H9 (cell line): ENCODE data around the gene RGS9. TPM values are rescaled to one million over a fixed set of nuclear protein-coding genes. Genes with fewer than 3 reads are reported as not detected.

Source experiments
- DNase-seq: peaks from one replicate; pipeline ENCODE4 v3.0.0-alpha.2; 2017
- H2AFZ ChIP-seq: one replicate; pipeline ENCODE4 v1.6.1; 2013; ENCODE audit warnings: mild to moderate bottlenecking, low read length, control low read depth, moderate library complexity
- H2AK5ac ChIP-seq: 2 replicates; pipeline ENCODE4 v1.6.1; 2013; ENCODE audit warnings: low read length, control low read depth, mixed read lengths; ENCODE audit not compliant: insufficient read length
- H2BK120ac ChIP-seq: one replicate; pipeline ENCODE4 v1.6.1; 2013; ENCODE audit warnings: low read depth, mild to moderate bottlenecking, low read length, control low read depth, inconsistent platforms; ENCODE audit not compliant: poor library complexity, severe bottlenecking
- H2BK12ac ChIP-seq: 2 replicates; pipeline ENCODE4 v1.6.1; 2013; ENCODE audit warnings: low read length, control low read depth, mixed read lengths, low read depth; ENCODE audit not compliant: insufficient read length
- H2BK15ac ChIP-seq: 2 replicates; pipeline ENCODE4 v1.6.1; 2013; ENCODE audit warnings: low read depth, low read length, control low read depth
- H2BK20ac ChIP-seq: one replicate; pipeline ENCODE4 v1.6.1; 2013; ENCODE audit warnings: low read depth, mild to moderate bottlenecking, low read length, control low read depth, inconsistent platforms; ENCODE audit not compliant: poor library complexity, severe bottlenecking
- H2BK5ac ChIP-seq: 2 replicates; pipeline ENCODE4 v1.6.1; 2013; ENCODE audit warnings: low read length, control low read depth, mixed read lengths; ENCODE audit not compliant: insufficient read length
- H3K14ac ChIP-seq: 2 replicates; pipeline ENCODE4 v1.6.1; 2013; ENCODE audit warnings: low read length, control low read depth; ENCODE audit not compliant: insufficient read depth
- H3K18ac ChIP-seq: 2 replicates; pipeline ENCODE4 v1.6.1; 2013; ENCODE audit warnings: low read depth, mild to moderate bottlenecking, mixed read lengths, low read length, control low read depth; ENCODE audit not compliant: insufficient read length
- H3K23ac ChIP-seq: 2 replicates; pipeline ENCODE4 v1.6.1; 2013; ENCODE audit warnings: low read length, control low read depth, mixed read lengths, low read depth; ENCODE audit not compliant: insufficient read length
- H3K23me2 ChIP-seq: 2 replicates; pipeline ENCODE4 v1.6.1; 2013; ENCODE audit warnings: low read depth, mild to moderate bottlenecking, mixed read lengths, low read length, control low read depth; ENCODE audit not compliant: insufficient read length, poor library complexity, severe bottlenecking
- H3K27ac ChIP-seq: 2 replicates; pipeline ENCODE4 v1.5.1; 2013; ENCODE audit warnings: low read length, control low read depth, mixed read lengths, low read depth; ENCODE audit not compliant: insufficient read length
- H3K27me3 ChIP-seq: 2 replicates; pipeline ENCODE4 v1.6.1; 2013; ENCODE audit warnings: low read length, control low read depth, inconsistent platforms; ENCODE audit not compliant: insufficient read depth
- H3K4ac ChIP-seq: 2 replicates; pipeline ENCODE4 v1.6.1; 2013; ENCODE audit warnings: low read depth, mild to moderate bottlenecking, control low read depth, inconsistent platforms, low read length, moderate library complexity
- H3K4me1 ChIP-seq: 2 replicates; pipeline ENCODE4 v1.6.1; 2013; ENCODE audit warnings: low read length, control low read depth, inconsistent platforms; ENCODE audit not compliant: insufficient read depth
- H3K4me2 ChIP-seq: 2 replicates; pipeline ENCODE4 v1.6.1; 2013; ENCODE audit warnings: low read length, control low read depth, mixed read lengths; ENCODE audit not compliant: insufficient read length, insufficient read depth
- H3K56ac ChIP-seq: 2 replicates; pipeline ENCODE4 v1.6.1; 2013; ENCODE audit warnings: low read depth, mild to moderate bottlenecking, mixed read lengths, low read length, control low read depth; ENCODE audit not compliant: insufficient read length
- H3K79me1 ChIP-seq: 2 replicates; pipeline ENCODE4 v1.6.1; 2013; ENCODE audit warnings: low read depth, mild to moderate bottlenecking, moderate library complexity, low read length, control low read depth, inconsistent platforms; ENCODE audit not compliant: insufficient read depth, poor library complexity, severe bottlenecking
- H3K79me2 ChIP-seq: 2 replicates; pipeline ENCODE4 v1.6.1; 2013; ENCODE audit warnings: low read length, control low read depth, inconsistent platforms; ENCODE audit not compliant: insufficient read depth
- H3K9ac ChIP-seq: 2 replicates; pipeline ENCODE4 v1.6.1; 2013; ENCODE audit warnings: low read length, control low read depth, mixed read lengths; ENCODE audit not compliant: insufficient read length; ENCODE audit errors: extremely low read depth
- H3K9me3 ChIP-seq: one replicate; pipeline ENCODE4 v1.6.1; 2013; ENCODE audit warnings: low read depth, low read length, inconsistent platforms; ENCODE audit not compliant: control insufficient read depth
- H3T11ph ChIP-seq: one replicate; pipeline ENCODE4 v1.6.1; 2013; ENCODE audit warnings: mild to moderate bottlenecking, low read length, control low read depth, inconsistent platforms
- H4K20me1 ChIP-seq: one replicate; pipeline ENCODE4 v1.6.1; 2013; ENCODE audit not compliant: control insufficient read depth, insufficient read length, insufficient read depth
- H4K5ac ChIP-seq: 2 replicates; pipeline ENCODE4 v1.6.1; 2013; ENCODE audit warnings: low read depth, mild to moderate bottlenecking, mixed read lengths, low read length, control low read depth; ENCODE audit not compliant: insufficient read length
- H4K8ac ChIP-seq: replicated peaks from 2 replicates; pipeline ENCODE4 v1.6.1; 2013; ENCODE audit warnings: low read length, control low read depth, mixed read lengths, low read depth; ENCODE audit not compliant: insufficient read length
- H4K91ac ChIP-seq: 2 replicates; pipeline ENCODE4 v1.6.1; 2013; ENCODE audit warnings: low read depth, mild to moderate bottlenecking, moderate library complexity, mixed read lengths, low read length, control low read depth; ENCODE audit not compliant: insufficient read length
- H3K27ac Mint-ChIP-seq, 3 experiments: 2 replicates in 2 of 3; 3 replicates in 1 of 3; pipeline ENCODE4 v1.8.0; 2020 to 2021; ENCODE audit warnings: mixed read lengths in 3 of 3, mild to moderate bottlenecking in 1 of 3, moderate library complexity in 1 of 3
- H3K27me3 Mint-ChIP-seq: 2 replicates; pipeline ENCODE4 v1.8.0; 2021; ENCODE audit warnings: low read depth, mild to moderate bottlenecking, moderate library complexity, mixed read lengths
- H3K36me3 Mint-ChIP-seq, 3 experiments: 2 replicates in 2 of 3; 3 replicates in 1 of 3; pipeline ENCODE4 v1.8.0; 2020 to 2021; ENCODE audit warnings: low read depth in 3 of 3, mixed read lengths in 3 of 3; ENCODE audit not compliant: insufficient read depth in 1 of 3
- H3K4me1 Mint-ChIP-seq, 2 experiments: 2 replicates each; pipeline ENCODE4 v1.8.0; 2020; ENCODE audit warnings: mixed read lengths in 2 of 2
- H3K4me3 Mint-ChIP-seq, 2 experiments: 2 replicates in 1 of 2; 3 replicates in 1 of 2; pipeline ENCODE4 v1.8.0; 2020 to 2021; ENCODE audit warnings: mild to moderate bottlenecking in 2 of 2, mixed read lengths in 2 of 2, moderate library complexity in 1 of 2
- H3K9me3 Mint-ChIP-seq, 2 experiments: 2 replicates in 1 of 2; 3 replicates in 1 of 2; pipeline ENCODE4 v1.8.0; 2020; ENCODE audit warnings: mild to moderate bottlenecking in 2 of 2, mixed read lengths in 2 of 2, moderate library complexity in 1 of 2
- WGBS: extraction: QIAGEN DNeasy Blood & Tissue Kit; methylation state at CpG from one replicate; pipeline ENCODE4 v1.1.7; 2013; ENCODE audit warnings: missing lambda C conversion rate, low lambda C conversion rate, mixed read lengths; ENCODE audit not compliant: insufficient read length; ENCODE audit errors: extremely low coverage; 5-methylcytosine and 5-hydroxymethylcytosine counted together
- total RNA-seq: library from RNA; stranded (reverse); gene quantifications from 2 replicates; pipeline ENCODE4 v1.2.1, GENCODE V29; 2021
- TF ChIP-seq, protein P1 (sequence below): fragments of 200-600 bp; sonication (generic); conservative IDR thresholded peaks from 3 replicates; pipeline ENCODE4 v1.8.0; 2021; ENCODE audit warnings: antibody characterized with exemption, mild to moderate bottlenecking

The RGS9 gene
- total RNA-seq, 1 experiment from 2014 or later, result 12.0 TPM

DNA sequence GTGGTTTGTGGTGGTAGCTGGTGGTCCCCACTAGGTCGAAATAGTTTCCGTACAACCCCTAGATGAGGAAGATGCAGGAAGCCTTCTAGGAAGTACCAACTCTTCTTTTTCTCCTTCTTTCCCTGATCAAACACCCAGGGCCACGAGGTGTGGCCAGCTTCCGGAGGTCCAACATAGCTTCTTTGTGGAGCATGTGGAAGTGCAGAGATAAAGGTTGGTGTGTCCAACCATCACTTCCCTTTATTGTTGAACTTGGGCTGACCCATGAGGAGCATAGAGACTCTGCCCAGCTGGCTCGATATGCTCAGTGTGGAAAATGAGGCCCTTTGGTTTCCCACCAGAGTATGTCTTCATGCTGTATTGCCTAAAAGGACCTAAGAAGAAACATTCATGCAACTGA is 6.3 kb upstream of the RGS9 start:
- no CpG with 5 or more reads among the region's 5 CpGs for WGBS
- H3K18ac ChIP-seq, result no peak overlapping the region
- H3K27me3 Mint-ChIP-seq, result peaks cover 24% of the 10 kb centered on the region

More for the DNA sequence above, 6.3 kb upstream of the RGS9 start:
- Histone ChIP-seq H4K8ac (no peak overlapping the region), H3K79me2 (no peaks in the 10 kb centered on the region), H2BK5ac (no peak overlapping the region), H3K23ac (no peak overlapping the region), H3K14ac (no peak overlapping the region), H3K27me3 (no peaks in the 10 kb centered on the region), H2BK12ac (no peak overlapping the region), H2AK5ac (no peak overlapping the region), H2BK20ac (no peak overlapping the region), H2AFZ (no peak overlapping the region), H3K56ac (no peak overlapping the region), H3K4me1 (no peaks in the 10 kb centered on the region), H3K9ac (no peak overlapping the region), H3K27ac (no peak overlapping the region), H3K4ac (no peak overlapping the region), H2BK15ac (no peak overlapping the region), H4K91ac (no peak overlapping the region), H3K9me3 (no peaks in the 10 kb centered on the region), H3K79me1 (no peaks in the 10 kb centered on the region), H4K20me1 (no peaks in the 10 kb centered on the region), H3T11ph (no peak overlapping the region), H4K5ac (no peak overlapping the region), H3K23me2 (no peaks in the 10 kb centered on the region), H2BK120ac (no peak overlapping the region), H3K4me2 (no peak overlapping the region)
- H3K27ac Mint-ChIP-seq, result no peak overlapping the region
- TF ChIP-seq, protein P1, sequence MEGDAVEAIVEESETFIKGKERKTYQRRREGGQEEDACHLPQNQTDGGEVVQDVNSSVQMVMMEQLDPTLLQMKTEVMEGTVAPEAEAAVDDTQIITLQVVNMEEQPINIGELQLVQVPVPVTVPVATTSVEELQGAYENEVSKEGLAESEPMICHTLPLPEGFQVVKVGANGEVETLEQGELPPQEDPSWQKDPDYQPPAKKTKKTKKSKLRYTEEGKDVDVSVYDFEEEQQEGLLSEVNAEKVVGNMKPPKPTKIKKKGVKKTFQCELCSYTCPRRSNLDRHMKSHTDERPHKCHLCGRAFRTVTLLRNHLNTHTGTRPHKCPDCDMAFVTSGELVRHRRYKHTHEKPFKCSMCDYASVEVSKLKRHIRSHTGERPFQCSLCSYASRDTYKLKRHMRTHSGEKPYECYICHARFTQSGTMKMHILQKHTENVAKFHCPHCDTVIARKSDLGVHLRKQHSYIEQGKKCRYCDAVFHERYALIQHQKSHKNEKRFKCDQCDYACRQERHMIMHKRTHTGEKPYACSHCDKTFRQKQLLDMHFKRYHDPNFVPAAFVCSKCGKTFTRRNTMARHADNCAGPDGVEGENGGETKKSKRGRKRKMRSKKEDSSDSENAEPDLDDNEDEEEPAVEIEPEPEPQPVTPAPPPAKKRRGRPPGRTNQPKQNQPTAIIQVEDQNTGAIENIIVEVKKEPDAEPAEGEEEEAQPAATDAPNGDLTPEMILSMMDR, result no peak
- H3K36me3 Mint-ChIP-seq, result no peaks in the 10 kb centered on the region
- no peak for DNase-seq
- H3K9me3 Mint-ChIP-seq, result no peaks in the 10 kb centered on the region
- H3K4me3 Mint-ChIP-seq, result no peak overlapping the region
- H3K4me1 Mint-ChIP-seq, result no peaks in the 10 kb centered on the region
